ENCODE measurements around the gene RBL2.

- TF ChIP-seq CTCF (IDR thresholded peaks at IDR 0.05) (no peak), ZFX (IDR thresholded peaks at IDR 0.05; ENCODE audit: borderline replicate concordance) (no peak)
Observed at GRCh38 chr16:53404959-53405358, 29.3 kb upstream of the RBL2 start.
